ENCODE data around the gene ZNF511.

The ZNF511 gene

DNA sequence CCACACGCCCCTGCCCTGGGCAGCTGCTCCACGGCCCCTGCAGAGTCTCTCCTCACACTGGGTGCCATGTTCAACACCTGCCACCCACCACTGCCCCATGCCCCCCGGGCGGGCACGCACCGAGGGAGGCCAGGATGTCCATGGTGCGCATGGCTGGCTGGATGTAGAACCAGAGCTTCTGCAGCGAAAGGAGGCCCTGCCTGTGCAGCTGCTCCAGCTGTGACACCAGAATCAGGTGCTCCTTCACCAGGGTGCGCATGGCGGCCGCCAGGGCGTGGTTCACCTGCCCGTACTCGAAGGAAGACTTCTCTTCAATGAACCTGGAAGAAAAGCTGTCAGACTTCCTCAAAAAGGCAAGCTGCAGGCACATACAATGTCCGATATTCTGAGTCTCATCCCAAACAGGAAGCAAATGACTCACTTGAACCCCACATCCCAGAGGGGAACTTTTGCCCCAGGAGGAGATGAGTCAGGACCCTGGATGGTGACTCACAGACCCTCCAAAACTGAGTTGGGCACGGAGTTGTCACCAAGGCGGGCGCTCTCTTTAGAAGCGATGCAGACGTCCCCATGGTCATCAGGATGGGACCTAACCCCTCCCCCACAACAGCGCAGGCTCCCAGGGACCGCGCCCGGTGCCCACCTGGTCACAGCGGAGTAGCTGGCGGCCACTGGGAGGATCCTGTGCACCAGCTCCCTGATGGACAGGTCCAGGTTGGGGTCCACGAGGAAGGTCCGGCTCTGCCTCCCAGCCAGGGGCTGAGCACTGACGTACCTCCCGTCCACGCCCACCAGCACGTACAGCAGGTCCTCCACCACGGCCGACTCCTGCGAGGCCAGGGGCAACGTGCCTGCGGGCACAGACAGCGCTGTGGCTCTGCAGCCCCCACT, 15.6 kb upstream of the ZNF511 start:
- no peak for DNase-seq (ENCODE audit: low spot score)
- in situ Hi-C loops (cut with MboI; ENCODE audit: low sequenced_read_pairs, unreplicated experiment): no loop called here
- TF ChIP-seq, protein P1, sequence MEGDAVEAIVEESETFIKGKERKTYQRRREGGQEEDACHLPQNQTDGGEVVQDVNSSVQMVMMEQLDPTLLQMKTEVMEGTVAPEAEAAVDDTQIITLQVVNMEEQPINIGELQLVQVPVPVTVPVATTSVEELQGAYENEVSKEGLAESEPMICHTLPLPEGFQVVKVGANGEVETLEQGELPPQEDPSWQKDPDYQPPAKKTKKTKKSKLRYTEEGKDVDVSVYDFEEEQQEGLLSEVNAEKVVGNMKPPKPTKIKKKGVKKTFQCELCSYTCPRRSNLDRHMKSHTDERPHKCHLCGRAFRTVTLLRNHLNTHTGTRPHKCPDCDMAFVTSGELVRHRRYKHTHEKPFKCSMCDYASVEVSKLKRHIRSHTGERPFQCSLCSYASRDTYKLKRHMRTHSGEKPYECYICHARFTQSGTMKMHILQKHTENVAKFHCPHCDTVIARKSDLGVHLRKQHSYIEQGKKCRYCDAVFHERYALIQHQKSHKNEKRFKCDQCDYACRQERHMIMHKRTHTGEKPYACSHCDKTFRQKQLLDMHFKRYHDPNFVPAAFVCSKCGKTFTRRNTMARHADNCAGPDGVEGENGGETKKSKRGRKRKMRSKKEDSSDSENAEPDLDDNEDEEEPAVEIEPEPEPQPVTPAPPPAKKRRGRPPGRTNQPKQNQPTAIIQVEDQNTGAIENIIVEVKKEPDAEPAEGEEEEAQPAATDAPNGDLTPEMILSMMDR (IDR thresholded peaks at IDR 0.05; ENCODE audit: borderline replicate concordance, control extremely low read depth, extremely low read depth, insufficient read depth, missing control alignments): no peak

DNA sequence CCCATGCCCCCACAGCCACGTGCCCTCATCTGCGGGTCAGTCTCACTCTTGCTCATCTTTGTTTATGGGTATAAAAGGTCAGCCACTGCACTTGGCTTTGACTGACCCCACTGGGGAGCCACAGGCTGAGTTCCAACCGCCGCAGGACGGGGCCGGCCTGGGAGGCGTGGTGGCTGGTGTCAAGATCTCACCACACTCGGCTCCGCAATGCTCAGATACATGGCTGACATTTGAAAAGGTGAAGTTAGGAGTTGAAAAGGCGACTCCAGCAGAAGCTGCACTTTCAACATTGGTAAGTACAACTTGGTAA, 14.9 kb upstream of the ZNF511 start:
- in situ Hi-C loops (cut with MboI; ENCODE audit: low sequenced_read_pairs, unreplicated experiment): no loop called here
- DNase-seq (ENCODE audit: low spot score): no peak
- TF ChIP-seq, protein P1 (IDR thresholded peaks at IDR 0.05; ENCODE audit: borderline replicate concordance, control extremely low read depth, extremely low read depth, insufficient read depth, missing control alignments): no peak

DNA sequence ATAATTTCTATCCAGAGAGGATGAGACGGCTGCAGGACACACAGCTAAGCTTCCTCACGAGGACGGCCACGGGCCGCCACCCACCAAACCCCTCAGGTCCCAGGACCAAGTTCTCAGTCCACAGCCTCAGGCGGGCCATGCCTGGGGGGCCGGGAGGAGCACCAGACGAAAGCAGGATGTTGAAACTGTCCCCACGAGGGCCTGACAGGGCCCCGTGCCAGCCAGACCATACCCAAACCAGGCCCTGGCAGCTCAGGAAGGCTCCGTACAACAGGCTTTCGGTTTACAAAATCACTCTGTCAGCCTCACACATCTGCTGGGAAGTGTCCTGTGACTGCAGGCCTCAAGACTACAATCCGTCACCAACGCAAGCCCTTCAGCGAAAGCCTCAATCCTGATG, 14.5 kb upstream of the ZNF511 start:
- in situ Hi-C loops (cut with MboI; ENCODE audit: low sequenced_read_pairs, unreplicated experiment): no loop called here
- DNase-seq (ENCODE audit: low spot score): no peak

DNA sequence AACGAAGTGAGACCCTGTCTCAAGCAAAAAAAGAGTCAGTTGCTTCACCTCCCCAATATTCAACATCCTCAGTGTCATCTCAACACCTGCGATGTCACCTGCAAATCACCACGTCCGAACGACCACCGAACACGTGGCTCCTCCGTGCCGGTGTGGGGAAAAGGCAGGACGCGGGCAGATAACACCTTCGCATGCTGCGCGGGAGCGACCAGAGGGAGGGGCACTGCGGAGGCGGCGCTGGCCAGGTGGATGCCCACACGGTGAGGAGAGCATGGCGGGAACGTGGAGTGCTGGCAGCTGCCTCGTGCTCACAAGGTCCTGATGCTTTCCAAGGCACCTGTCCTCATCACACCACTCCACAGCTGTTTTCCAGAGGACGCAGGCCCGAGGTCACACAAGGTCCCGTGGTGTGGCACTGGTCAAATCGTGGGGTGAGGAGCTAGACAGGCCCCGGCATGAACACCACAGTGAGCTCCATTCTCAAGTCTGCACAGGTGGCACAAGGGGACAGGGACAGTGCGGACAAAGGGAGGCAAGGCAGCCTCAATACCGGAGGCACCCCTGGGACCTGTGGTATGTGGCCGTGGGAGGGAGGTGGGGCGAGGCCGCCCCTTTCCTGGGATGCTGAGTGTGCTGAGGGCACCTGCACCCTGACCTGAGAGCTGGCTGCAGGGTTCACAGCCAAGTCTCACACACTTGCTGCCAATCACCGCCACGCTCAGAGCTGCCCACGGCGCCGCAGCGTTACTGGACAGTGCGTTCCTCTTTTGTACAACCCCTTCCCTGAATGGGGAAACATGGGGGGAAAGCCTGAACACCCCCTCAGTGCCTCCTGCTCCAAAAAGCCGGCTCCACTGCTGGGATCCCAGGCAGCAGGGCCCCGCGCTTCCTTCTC, 13.0 kb upstream of the ZNF511 start:
- TF ChIP-seq, protein P1 (IDR thresholded peaks at IDR 0.05; ENCODE audit: borderline replicate concordance, control extremely low read depth, extremely low read depth, insufficient read depth, missing control alignments): no peak
- in situ Hi-C loops (cut with MboI; ENCODE audit: low sequenced_read_pairs, unreplicated experiment): no loop called here
- DNase-seq (ENCODE audit: low spot score): no peak

More for the DNA sequence above, 14.5 kb upstream of the ZNF511 start:
- TF ChIP-seq, protein P1 (IDR thresholded peaks at IDR 0.05; ENCODE audit: borderline replicate concordance, control extremely low read depth, extremely low read depth, insufficient read depth, missing control alignments): no peak

DNA sequence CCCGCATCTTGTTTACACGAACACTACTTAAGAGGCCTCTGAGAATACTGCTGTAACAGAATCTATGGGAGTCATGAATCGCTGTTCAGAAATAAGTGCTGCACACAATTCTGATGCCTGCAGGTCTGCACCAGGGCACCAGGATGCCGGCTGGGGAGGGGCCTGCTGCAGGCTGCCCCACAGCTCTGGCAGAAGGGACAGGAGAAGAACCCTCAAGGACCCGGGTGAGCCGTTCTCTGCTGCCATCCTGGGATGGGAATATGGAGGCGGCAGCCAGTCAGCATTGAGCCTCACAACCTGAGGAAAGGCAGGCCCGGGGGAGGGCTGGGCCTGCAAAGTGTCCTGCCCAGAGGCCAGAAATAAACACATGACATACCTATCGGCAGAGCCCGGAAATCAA, 11.2 kb upstream of the ZNF511 start:
- TF ChIP-seq, protein P1 (IDR thresholded peaks at IDR 0.05; ENCODE audit: borderline replicate concordance, control extremely low read depth, extremely low read depth, insufficient read depth, missing control alignments): no peak
- no peak for DNase-seq (ENCODE audit: low spot score)
- in situ Hi-C loops (cut with MboI; ENCODE audit: low sequenced_read_pairs, unreplicated experiment): no loop called here

DNA sequence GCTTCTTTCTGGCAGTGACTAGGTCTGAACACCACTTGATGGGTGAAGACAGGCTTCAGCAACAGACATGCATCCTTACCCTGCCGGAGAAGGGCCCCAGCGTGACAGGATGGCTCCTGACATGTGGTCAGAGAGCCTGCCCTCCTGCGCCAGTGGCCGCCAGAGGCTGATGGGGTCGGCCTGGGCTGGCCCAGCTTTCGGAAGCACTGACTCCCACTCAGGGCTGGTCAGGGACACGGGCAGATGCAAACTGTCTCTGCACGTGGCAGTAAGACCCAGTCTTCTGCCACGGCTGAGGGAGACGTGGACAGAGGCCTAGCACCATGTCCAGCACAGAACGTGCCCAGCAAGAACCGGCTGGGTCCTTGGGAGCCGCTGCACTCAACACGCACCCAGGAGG, 10.2 kb upstream of the ZNF511 start:
- no peak for DNase-seq (ENCODE audit: low spot score)
- TF ChIP-seq, protein P1 (IDR thresholded peaks at IDR 0.05; ENCODE audit: borderline replicate concordance, control extremely low read depth, extremely low read depth, insufficient read depth, missing control alignments): no peak
- in situ Hi-C loops (cut with MboI; ENCODE audit: low sequenced_read_pairs, unreplicated experiment): no loop called here
